Activated CD4-positive, CD25-positive, alpha-beta regulatory T cell treated with anti-CD3 and anti-CD28 coated beads, Interleukin-2, amount 50 U/mL, for 16 hours (primary cell): ENCODE data around the gene ID4.

Experiments
- DNase-seq: peaks from one replicate; pipeline ENCODE4 v3.0.0-alpha.2; 2020; ENCODE audit warnings: low read depth, low spot score

The ID4 gene

GRCh38 chr6:19836799-19837510, at the start of gene ID4:
TSS of gene ID4 (plus strand) at chr6:19837370. CDS start at chr6:19837755, 385 bp downstream.
- no peak for DNase-seq

GRCh38 chr6:19788686-19789085, 48.5 kb upstream of the ID4 start:
- no peak for DNase-seq

GRCh38 chr6:19789100-19789803, 47.9 kb upstream of the ID4 start:
- DNase-seq = no peak

- DNase-seq = no peak
Measured at GRCh38 chr6:19791267-19791666, 45.9 kb upstream of the ID4 start.

- no peak for DNase-seq
Measured at GRCh38 chr6:19795211-19795610, 42.0 kb upstream of the ID4 start.

- DNase-seq = no peak
Measured at GRCh38 chr6:19796452-19796851, 40.7 kb upstream of the ID4 start.

GRCh38 chr6:19798362-19798761, 38.8 kb upstream of the ID4 start:
- DNase-seq = no peak

- DNase-seq = no peak
Measured at GRCh38 chr6:19802656-19803055, 34.5 kb upstream of the ID4 start.

GRCh38 chr6:19803331-19804204, 33.6 kb upstream of the ID4 start:
- DNase-seq = no peak

GRCh38 chr6:19804205-19805128, 32.7 kb upstream of the ID4 start:
- DNase-seq = no peak

- DNase-seq = no peak
Measured at GRCh38 chr6:19805129-19805481, 32.1 kb upstream of the ID4 start.

- DNase-seq = no peak
Measured at GRCh38 chr6:19806971-19807396, 30.2 kb upstream of the ID4 start.

- DNase-seq = no peak
Measured at GRCh38 chr6:19811397-19812079, 25.6 kb upstream of the ID4 start.

- DNase-seq = no peak
Measured at GRCh38 chr6:19812512-19813119, 24.6 kb upstream of the ID4 start.

GRCh38 chr6:19818805-19819204, 18.4 kb upstream of the ID4 start:
- no peak for DNase-seq

GRCh38 chr6:19824058-19824807, 12.9 kb upstream of the ID4 start:
- no peak for DNase-seq

- no peak for DNase-seq
Measured at GRCh38 chr6:19827247-19827646, 9.9 kb upstream of the ID4 start.

GRCh38 chr6:19827903-19828302, 9.3 kb upstream of the ID4 start:
- no peak for DNase-seq

GRCh38 chr6:19830171-19830570, 7.0 kb upstream of the ID4 start:
- DNase-seq = no peak

GRCh38 chr6:19831358-19831757, 5.8 kb upstream of the ID4 start:
- DNase-seq = no peak
